HL-60 (cell line): ENCODE measurements around the gene AGBL4.

Experiments used
- DNase-seq, 2 experiments: peaks; one replicate each; pipeline ENCODE4 v3.0.0-alpha.2; 2010 to 2020; ENCODE audit warnings: low read depth in 1 of 2, low spot score in 1 of 2
- H3K27ac ChIP-seq: fragments of 250-450 bp; sonication (Bioruptor Pico); replicated peaks from 2 replicates; pipeline ENCODE4 v1.5.1; 2020; ENCODE audit warnings: mild to moderate bottlenecking, moderate library complexity
- H3K27me3 ChIP-seq: fragments of 250-450 bp; sonication (Bioruptor Pico); 2 replicates; pipeline ENCODE4 v1.5.1; 2021; ENCODE audit warnings: mild to moderate bottlenecking, moderate library complexity; ENCODE audit not compliant: insufficient read depth, poor library complexity, severe bottlenecking
- H3K4me3 ChIP-seq: replicated peaks from 2 replicates; pipeline ENCODE4 v1.5.1; 2011; ENCODE audit warnings: mild to moderate bottlenecking, control low read depth, low read length; ENCODE audit not compliant: insufficient read depth
- CTCF ChIP-seq: IDR thresholded peaks from one replicate; pipeline ENCODE4 v1.5.1; 2011; ENCODE audit warnings: low read length, control low read depth, inconsistent platforms; ENCODE audit not compliant: insufficient read depth
- GABPA ChIP-seq: IDR thresholded peaks from 2 replicates; pipeline ENCODE4 v1.6.1; 2012; ENCODE audit warnings: low read depth
- POLR2AphosphoS5 ChIP-seq: IDR thresholded peaks from 2 replicates; pipeline ENCODE4 v1.6.1; 2012; ENCODE audit warnings: low read depth
- SPI1 ChIP-seq: IDR thresholded peaks from 2 replicates; pipeline ENCODE4 v1.6.1; 2012; ENCODE audit warnings: low read depth, mild to moderate bottlenecking, borderline replicate concordance
- TF ChIP-seq, protein P1 (sequence below): IDR thresholded peaks from 2 replicates; pipeline ENCODE4 v1.6.1; 2012; ENCODE audit warnings: low read depth; ENCODE audit not compliant: insufficient replicate concordance

Gene AGBL4

DNA sequence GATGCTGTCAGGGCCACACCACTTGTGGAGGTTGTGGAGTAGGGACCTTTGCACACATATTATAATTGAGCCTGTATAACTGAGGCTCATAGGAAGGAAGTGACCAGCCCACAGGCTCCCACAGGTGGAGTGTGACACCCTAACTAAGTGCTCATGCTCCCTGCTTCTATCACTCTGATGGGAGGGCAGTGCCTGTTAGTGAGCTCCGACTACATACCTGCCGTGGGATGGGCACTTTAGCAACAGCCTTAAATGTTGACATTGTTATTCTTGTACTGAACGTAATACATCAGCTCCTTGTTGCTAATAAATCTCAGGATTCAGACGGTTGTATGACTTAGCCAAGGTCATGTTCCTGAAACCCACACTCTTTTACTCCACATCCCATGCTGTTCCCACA is 1305.0 kb downstream of the AGBL4 start:
- no peak for TF ChIP-seq POLR2AphosphoS5
- TF ChIP-seq CTCF, result no peak
- TF ChIP-seq, protein P1, sequence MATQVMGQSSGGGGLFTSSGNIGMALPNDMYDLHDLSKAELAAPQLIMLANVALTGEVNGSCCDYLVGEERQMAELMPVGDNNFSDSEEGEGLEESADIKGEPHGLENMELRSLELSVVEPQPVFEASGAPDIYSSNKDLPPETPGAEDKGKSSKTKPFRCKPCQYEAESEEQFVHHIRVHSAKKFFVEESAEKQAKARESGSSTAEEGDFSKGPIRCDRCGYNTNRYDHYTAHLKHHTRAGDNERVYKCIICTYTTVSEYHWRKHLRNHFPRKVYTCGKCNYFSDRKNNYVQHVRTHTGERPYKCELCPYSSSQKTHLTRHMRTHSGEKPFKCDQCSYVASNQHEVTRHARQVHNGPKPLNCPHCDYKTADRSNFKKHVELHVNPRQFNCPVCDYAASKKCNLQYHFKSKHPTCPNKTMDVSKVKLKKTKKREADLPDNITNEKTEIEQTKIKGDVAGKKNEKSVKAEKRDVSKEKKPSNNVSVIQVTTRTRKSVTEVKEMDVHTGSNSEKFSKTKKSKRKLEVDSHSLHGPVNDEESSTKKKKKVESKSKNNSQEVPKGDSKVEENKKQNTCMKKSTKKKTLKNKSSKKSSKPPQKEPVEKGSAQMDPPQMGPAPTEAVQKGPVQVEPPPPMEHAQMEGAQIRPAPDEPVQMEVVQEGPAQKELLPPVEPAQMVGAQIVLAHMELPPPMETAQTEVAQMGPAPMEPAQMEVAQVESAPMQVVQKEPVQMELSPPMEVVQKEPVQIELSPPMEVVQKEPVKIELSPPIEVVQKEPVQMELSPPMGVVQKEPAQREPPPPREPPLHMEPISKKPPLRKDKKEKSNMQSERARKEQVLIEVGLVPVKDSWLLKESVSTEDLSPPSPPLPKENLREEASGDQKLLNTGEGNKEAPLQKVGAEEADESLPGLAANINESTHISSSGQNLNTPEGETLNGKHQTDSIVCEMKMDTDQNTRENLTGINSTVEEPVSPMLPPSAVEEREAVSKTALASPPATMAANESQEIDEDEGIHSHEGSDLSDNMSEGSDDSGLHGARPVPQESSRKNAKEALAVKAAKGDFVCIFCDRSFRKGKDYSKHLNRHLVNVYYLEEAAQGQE, result no peak
- TF ChIP-seq GABPA, result no peak
- no peak for TF ChIP-seq SPI1
- H3K27me3 ChIP-seq, result no peaks in the 10 kb centered on the region

DNA sequence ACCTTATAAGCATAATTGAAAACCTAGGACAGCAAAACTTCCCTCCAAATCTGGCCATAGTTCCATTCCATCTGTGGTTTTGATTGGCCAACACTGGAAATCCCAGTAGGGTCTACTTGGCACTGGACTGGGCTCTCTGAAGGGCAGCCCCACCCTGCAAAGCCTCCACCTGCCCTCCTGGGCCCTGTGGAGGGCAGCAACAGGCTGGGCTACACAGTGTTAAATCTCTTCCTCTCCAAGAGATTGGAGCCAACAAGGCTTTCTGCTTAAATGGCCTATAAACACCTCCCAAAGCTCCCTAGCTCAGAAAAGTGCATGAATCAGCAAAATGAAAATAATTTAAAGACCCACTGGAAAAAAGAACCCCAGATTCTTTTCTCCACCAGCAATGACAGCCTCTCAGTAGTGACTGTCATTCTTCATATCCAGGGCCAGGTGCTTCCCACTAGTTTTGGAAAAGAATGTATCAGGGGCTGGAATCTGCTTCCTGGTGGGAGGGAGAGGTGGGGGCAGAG is 1305.6 kb downstream of the AGBL4 start:
- TF ChIP-seq, protein P1, result no peak
- TF ChIP-seq GABPA, result no peak
- no peak for TF ChIP-seq SPI1
- TF ChIP-seq POLR2AphosphoS5, result no peak
- no peak for TF ChIP-seq CTCF
- no peak for DNase-seq

More for the DNA sequence above, 1305.0 kb downstream of the AGBL4 start:
- no peak overlapping the region for H3K27ac ChIP-seq
- DNase-seq, result no peak
- no peak overlapping the region for H3K4me3 ChIP-seq

GRCh38 chr1:48717082-48717481 is 1306.7 kb downstream of the AGBL4 start:
- TF ChIP-seq SPI1, result no peak
- TF ChIP-seq POLR2AphosphoS5, result no peak
- TF ChIP-seq, protein P1, result no peak
- DNase-seq, result no peak
- Histone ChIP-seq H3K27me3 (no peaks in the 10 kb centered on the region), H3K4me3 (no peak overlapping the region), H3K27ac (no peak overlapping the region)

More for the DNA sequence above, 1305.6 kb downstream of the AGBL4 start:
- Histone ChIP-seq H3K27me3 (no peaks in the 10 kb centered on the region), H3K27ac (no peak overlapping the region), H3K4me3 (no peak overlapping the region)
